ENCODE measurements around the gene HAGHL.

Gene HAGHL

GRCh38 chr16:683396-684070 lies 43.4 kb upstream of the HAGHL start:
- POLR2A ChIA-PET (ENCODE audit: low non-redundant PET), result interaction anchor here (0.6 to 1.2 kb wide), 3 partner anchors 11 to 612 kb away, joined by 3 to 5 read pairs (median 5); no protein-coding TSS in a partner anchor
- no peak for TF ChIP-seq CTCF (conservative IDR thresholded peaks at IDR 0.05; ENCODE audit: low read depth)
- no peak for DNase-seq (ENCODE audit: low spot score)
- CTCF ChIA-PET, result interaction anchor here (0.6 to 1.6 kb wide), 4 partner anchors 16 to 91 kb away, joined by 3 to 5 read pairs (median 4); partner anchors contain the start of genes METRN and RHOT2
- H3K27ac ChIP-seq, result peak overlapping the region; percentile 94

- no peak for TF ChIP-seq CTCF (conservative IDR thresholded peaks at IDR 0.05; ENCODE audit: low read depth)
- peak; percentile 85 for DNase-seq (ENCODE audit: low spot score)
- CTCF ChIA-PET, result interaction anchor here (0.6 to 1.6 kb wide), 3 partner anchors 31 to 92 kb away, joined by 3 to 5 read pairs (median 3); partner anchors contain the start of gene METRN
- H3K27ac ChIP-seq, result peak within 1 kb of the TSS; percentile 94
- POLR2A ChIA-PET (ENCODE audit: low non-redundant PET), result interaction anchor here (0.6 to 1.2 kb wide), 3 partner anchors 11 to 612 kb away, joined by 3 to 5 read pairs (median 5); no protein-coding TSS in a partner anchor
Observed at GRCh38 chr16:684071-684794, 42.7 kb upstream of the HAGHL start, which contains the start of gene JMJD8. JMJD8 (minus strand) TSS chr16:684334; CDS start chr16:684319, 15 bp downstream.

GRCh38 chr16:684961-685696 lies 41.8 kb upstream of the HAGHL start:
- TF ChIP-seq CTCF (conservative IDR thresholded peaks at IDR 0.05; ENCODE audit: low read depth), result no peak
- POLR2A ChIA-PET (ENCODE audit: low non-redundant PET), result no interaction called here
- DNase-seq (ENCODE audit: low spot score), result no peak
- H3K27ac ChIP-seq, result peak overlapping the region; percentile 94
- CTCF ChIA-PET, result interaction anchor here (0.7 to 1.6 kb wide), 3 partner anchors 14 to 93 kb away, joined by 3 to 5 read pairs (median 3); partner anchors contain the start of gene METRN

GRCh38 chr16:685967-686366 lies 40.9 kb upstream of the HAGHL start:
- DNase-seq (ENCODE audit: low spot score), result no peak
- H3K27ac ChIP-seq, result peak overlapping the region; percentile 94
- CTCF ChIA-PET, result interaction anchor here (0.5 to 0.7 kb wide), 2 partner anchors 12 to 14 kb away, joined by 3 read pairs; no protein-coding TSS in a partner anchor

GRCh38 chr16:686459-687260 lies 40.2 kb upstream of the HAGHL start:
- no peak for DNase-seq (ENCODE audit: low spot score)
- H3K27ac ChIP-seq, result peak overlapping the region; percentile 94
- POLR2A ChIA-PET (ENCODE audit: low non-redundant PET), result no interaction called here
- CTCF ChIA-PET, result interaction anchor here (0.5 to 1.1 kb wide), 3 partner anchors 11 to 19 kb away, joined by 3 read pairs; partner anchors contain the start of gene RHOT2
- no peak for TF ChIP-seq CTCF (conservative IDR thresholded peaks at IDR 0.05; ENCODE audit: low read depth)

More at GRCh38 chr16:685967-686366, 40.9 kb upstream of the HAGHL start:
- POLR2A ChIA-PET (ENCODE audit: low non-redundant PET), result no interaction called here
- peak; percentile 61 for TF ChIP-seq CTCF (conservative IDR thresholded peaks at IDR 0.05; ENCODE audit: low read depth)

All from RWPE1 (cell line).